ENCODE results near the gene CRADD.
"Not testable (repeated sequence)": the region's sequence is repeated elsewhere in the genome, so short reads cannot be mapped to it uniquely, and the experiment has no call there.

Gene CRADD

DNA sequence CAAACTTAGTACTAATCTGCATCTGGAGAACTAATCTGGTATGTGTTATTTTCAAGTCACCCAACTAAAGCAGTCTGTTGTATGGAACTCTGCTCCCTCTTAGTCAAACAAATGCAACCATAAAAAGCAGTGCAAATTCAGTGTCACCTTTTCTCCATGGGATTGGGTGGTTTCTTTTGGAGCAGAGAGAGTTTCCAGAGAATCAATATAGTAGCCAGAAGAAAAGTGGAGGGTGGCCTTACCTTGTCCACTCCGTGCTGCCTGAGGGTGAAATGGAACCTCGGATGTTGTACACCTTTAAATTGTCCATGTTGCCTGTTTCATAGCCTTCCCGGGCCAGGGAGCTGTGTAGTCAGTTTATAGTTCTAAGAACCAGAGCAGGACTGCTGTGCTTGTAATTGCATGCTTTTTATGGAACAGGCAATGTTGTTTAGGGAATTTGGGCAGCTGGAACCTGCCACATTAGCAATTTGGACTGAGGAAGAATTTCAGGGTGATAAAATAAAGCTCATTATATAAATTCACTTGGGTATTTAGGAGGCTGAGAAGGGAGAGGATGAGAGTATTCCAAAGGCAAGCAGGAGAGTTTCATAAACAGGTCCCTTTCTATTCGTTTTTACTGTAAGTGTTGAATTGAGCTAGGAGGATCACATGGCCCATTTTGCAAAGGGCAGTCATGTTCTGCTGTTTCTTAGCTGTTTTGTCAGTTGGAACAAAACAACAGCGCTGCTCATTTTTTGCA, 60.5 kb downstream of the CRADD start:
- DNase-seq: no peak

DNA sequence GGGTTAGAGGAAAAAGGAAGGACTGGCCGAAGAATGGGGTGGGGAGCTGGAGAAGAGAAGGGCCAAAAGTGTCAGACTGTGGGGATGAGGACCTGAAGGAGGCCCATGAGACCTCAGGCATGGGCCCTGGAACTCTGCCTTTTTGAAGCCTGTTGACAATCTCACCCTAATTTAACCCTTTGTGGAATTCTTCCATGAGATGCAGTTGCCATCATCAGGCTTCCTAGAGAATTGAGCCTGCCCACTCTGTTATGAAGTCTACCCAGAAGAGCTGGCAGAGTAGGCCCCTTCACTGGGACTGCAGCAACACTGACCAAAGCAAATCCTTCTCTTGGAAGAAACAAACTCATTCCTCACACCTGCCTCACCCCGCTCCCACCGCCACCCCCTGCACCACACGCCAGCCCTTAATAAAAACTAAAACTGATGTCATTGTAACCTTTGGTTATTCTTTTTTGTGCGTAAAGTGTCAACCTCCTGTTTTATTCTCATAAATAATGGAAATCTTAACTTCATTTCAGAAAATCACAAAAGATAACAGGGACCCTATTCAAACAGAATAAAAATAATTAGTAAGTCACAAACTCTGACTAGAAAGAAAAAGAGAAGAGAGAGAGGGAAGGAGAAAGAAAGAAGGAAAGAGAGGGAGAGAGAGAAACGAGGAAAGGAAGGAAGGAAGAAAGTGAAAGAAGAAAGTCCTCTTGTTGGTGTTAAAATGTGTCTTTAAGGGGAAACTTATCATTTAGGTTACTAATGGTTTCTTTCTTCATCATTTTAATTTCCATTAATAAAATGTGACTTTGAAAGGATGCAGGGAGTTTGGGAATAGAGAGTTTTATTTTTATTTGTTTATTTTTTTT, 61.3 kb downstream of the CRADD start:
- DNase-seq: no peak

DNA sequence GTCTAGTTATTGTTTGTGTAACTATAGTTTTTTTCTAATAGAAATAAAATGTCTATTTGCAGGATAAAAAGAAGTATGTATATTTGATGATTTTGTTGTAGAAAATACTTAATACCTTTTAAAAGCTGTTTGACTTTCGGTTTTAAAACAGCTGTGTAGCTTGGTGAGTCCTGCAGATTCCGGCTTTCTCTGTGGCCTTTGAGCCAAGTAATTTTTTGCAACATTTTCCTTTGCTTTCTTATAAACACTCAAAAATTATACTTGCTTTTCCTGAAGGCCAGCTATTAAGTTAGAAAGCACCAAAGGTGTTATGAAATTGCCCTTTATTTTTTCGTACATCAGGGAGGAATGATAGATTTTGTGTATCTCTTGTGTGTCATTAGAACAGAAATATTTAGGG, 63.6 kb downstream of the CRADD start:
- DNase-seq: no peak

DNA sequence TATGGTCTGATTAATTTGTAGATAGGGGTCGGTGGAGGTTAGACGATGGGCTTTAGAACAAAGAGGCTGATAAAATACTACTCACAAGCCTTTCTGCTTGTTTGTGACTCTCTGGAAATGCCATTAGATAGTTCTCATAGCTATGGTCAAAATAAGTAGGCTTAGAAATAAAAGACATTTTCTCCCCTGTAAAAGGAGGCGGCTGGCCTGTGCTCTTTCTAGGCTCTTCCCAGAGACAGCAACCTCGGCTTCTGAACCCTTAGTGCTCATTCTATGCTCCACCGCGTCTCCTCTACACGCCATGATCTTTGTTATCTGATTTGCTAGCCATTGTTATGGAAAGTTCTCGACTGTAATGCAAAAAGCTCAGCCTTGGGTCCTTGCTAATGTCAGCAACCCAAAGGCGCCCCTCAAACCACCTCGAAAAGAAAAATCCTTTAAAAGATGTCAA, 64.5 kb downstream of the CRADD start:
- DNase-seq: peak in 1 of 56 donors; percentile 48

DNA sequence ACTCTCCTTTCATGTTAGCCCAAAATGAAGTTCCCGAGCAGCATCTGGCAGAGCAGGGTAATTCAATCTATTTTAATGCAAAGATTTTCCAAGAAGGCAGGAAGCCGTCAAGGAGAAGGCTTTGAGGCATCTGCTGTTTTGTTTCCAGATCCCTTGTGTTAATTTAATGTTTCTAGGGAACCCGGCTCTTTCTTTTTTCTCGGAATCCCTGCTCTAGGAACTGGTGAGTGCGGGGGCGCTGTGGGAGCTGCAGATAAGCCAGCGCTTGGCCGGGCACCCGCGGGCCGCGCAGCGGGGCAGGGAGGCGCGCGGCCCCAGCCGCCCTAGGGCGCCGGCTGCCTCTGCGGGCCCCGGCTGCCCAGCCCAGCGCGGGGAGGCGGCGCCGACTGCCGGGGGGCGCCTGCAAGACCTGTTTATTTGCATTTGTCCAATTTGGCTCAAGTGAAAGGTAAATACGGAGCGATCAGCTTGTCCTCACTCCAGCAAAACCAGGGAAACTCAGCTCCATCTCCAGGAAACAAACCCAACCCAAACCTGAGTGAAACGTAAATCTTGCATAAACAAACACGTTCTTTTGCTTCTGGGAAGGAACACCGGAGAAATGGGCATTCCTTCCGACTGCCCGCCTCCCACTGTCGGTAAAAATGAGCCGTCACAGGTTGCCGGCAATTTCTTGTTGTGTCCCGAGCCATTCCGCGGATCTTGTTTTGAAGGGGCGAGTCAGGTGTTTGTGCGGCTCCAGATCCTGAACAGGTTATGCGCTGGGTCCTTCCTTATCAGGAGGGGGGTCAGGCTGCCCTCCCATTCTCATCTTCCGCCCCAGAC, 65.1 kb downstream of the CRADD start:
- peak in 50 of 56 donors; percentile 15 to 81 (median 50) for DNase-seq

DNA sequence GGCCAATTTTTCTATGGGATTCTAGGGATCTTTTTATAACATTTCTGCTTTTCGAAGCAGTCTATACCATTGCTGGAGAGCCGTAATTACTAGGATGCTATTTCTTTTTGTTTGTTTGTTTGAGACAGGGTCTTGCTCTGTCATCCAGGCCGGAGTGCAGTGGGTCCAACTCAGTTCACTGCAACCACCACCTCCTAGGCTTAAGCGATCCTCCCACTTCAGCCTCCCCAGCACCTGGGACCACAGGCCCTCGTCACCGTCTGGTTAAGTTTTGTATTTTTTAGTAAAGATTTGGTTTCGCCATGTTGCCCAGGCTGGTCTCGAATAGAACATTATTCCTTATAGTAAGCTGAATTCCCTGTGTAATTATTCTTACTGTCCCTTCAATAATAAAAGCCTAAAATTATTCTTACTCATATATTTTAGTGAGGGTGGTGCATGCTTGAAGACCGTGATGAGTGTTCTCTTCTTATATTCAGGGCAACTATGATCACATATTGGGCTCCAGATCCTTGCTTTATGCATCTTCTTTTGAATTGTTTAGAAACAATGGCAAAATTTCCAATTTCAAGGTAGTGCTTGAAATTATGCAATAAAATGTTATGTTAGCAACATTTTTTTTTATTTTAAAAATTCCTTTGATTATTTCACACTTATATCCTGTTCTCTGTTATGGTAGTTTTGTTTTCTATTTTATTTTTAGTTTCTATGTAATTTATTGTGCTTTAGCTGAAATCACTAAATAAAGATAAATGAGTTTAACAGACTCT, 66.2 kb downstream of the CRADD start:
- DNase-seq: no peak

DNA sequence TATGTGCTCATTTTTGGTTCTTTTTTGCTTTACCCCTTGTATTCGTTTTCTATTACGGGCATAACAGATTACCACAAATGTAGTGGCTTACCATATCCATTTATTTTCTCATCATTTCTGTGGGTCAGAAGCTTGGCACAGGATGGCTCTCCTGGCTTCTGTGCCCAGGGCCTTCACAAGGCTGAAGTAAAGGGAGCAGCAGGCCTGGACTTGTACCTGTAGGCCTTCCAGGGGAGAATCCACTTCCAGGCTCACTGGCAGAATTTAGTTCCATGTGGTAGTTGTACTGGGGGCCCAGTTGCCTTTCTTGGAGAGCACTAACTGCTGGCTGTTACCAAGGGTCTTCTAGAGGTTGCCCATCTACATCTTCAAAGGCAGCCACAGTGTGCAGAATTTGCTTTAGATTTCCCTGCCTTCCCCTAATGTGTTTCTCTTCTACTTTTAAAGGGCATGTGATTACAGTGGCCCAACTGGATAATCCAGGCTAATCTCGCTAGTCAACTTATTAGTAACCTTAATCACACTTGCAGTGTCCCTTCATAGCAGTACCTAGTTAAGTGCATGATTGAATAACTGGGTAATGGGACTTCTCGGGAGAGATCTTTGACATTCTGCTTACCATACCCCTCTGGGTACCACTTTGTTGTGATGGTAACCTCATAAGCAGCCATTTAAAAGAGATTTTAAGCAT, 67.0 kb downstream of the CRADD start:
- no peak for DNase-seq

DNA sequence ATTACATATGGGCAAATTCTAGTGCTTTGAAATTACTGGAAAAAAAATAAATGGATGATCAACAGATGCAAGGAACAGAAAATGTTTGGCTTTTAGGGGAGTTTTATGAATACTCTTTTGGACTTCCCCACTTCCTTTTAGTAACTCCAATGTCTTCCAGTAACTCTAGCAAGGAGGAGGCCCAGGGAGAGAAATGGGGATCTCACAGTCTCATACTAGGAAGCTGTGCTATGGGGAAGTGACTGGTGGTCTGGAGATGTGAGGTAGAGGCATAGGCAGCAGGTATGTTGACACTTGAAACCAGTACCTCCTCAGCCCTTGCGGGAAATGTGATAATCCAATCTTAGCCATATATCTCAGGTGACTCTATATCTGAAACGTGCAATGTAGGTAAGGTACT, 68.1 kb downstream of the CRADD start:
- no peak for DNase-seq

DNA sequence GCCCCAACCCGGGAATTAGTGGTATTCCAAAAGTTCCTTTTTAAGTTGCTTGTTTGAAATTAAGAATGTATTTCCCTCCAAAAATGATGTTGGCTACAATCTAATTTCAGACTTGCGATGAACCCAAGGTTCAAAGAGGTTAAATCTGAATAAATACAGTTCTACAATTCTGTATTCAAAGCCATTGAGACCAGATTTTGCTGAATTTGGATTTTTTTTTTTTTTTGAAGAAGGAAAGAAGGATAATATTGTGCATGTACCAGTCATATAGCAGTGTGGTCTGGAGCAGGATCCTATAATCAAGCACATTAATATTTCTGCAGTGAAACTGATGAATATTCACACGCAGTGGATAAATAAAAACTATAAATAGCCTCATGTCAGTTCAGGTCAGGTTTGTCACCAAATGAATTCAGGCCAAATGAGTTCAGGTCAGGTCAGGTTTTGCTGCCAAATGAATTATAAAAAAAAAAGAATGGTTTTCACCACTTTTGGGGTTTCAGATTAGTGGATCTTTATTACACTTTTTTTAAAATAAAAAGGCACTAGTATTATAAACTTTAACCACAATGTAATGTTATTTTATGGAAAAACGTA, 69.5 kb downstream of the CRADD start:
- DNase-seq: no peak

DNA sequence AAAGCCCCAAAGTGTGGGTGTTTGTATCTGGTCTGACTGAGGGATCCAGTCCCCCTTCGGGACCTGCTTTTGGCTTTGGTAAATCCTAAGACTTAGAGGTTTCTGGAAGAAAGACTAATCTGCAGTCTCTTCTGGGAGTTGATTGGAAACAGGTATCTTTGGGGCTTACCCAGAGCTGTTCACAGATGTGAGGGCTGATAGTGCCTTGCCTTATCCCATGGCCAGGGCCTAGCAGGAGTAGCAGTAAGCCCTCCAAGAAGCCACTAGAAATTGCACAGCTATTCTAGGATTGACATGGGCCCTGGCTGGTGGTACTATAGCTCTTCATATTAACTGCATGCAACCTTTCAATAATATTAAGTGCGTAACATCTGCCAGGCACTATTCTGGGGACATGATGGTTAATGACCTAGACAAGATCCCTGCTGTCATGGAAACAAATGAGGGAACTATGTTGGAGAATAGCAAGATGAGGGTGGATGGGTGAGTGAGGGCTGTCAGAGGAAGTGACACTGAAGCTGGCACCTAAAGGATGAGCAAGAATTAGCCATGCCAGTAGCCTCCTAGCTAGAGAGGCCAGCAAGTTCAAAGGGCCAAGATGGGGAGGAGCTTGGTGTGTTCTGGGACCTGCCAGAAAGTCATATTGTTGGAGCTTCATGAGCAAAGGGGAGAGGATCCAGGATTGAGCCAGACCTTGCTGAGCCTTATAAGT, 71.7 kb downstream of the CRADD start:
- no peak for DNase-seq

DNA sequence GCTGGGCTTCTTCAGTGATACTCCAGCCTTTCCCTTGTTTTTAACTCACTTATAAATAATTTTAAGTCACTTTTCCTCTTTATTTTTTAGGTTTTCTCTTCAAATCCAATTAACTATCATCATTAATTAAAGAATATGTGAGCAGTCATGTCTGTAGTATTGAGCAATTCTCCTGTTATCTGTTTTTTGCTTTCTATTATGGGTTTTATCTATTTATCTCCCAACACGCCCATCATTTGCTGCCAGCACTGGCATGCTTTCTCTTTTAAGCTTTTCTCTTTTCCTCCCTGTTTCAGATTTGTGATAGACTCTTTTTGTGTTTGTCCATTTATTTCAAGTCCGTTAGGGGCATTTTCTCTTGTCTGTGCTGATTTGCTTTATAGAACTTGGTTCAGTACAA, 72.3 kb downstream of the CRADD start:
- no peak for DNase-seq

DNA sequence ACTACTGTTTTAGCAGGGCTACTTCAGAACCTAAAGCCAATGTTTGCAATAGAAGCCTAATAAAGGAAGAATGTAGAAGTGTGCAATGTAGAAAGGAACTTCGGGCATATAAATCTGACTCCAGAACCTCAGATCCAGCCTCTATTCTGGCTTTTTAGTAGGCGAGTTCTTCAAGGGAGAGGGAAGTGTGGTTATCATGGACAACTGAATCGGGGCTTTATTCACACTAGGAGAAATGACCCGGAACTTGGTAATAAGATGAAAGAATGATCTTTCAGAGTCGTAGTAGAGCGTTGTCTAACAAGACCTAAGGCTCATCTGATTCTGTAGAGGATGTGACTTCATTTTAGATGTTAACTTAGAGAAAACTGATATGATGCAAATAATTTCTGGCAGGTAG, 72.9 kb downstream of the CRADD start:
- no peak for DNase-seq

DNA sequence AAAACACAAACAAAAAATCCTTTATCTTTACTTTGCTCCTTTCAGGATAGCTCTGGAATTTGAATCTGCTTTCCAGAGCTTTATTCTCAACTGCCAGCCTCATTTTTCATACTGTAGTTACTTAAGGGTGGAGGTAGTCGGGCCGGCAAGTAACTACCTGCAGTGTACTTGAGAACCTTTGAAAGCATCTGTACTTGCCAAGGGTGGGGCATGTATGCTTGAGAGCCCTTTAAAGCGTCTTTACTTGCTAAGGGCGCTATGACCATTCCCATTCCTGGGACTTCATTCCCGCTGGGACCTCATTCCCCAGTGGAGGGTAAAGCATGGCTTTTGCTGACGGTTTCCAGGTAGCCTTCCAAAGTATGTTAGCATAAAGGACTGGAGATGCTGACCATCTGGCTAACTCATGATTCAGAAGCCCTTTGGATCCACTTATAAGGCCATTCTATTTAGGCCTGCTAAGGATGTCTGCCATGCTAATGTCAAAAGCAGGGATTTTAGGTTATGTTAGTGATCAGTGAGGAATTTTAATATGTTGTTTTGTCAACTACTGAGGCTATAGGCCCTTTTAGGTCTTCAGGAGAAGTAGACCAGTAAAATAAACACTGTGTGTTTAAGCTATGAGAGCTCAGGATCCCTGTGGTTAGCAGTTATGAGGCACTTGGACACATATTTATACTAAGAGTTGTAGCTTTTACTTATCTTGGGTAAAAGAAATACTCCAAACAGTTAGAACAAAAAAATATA, 74.9 kb downstream of the CRADD start:
- DNase-seq: no peak

DNA sequence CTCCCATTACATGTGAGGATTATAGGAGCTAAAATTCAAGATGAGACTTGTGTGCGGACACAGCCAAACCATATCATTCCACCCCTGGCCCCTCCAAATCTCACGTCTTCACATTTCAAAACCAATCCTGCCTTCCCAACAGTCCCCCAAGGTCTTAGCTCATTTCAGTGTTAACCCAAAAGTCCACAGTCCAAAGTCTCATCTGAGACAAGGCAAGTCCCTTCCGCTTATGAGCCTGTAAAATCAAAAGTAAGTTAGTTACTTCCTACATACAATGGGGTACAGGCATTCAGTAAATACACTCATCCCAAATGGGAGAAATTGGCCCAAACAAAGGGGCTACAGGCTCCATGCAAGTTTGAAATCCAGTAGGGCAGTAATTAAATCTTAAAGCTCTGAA, 76.1 kb downstream of the CRADD start:
- no peak for DNase-seq

DNA sequence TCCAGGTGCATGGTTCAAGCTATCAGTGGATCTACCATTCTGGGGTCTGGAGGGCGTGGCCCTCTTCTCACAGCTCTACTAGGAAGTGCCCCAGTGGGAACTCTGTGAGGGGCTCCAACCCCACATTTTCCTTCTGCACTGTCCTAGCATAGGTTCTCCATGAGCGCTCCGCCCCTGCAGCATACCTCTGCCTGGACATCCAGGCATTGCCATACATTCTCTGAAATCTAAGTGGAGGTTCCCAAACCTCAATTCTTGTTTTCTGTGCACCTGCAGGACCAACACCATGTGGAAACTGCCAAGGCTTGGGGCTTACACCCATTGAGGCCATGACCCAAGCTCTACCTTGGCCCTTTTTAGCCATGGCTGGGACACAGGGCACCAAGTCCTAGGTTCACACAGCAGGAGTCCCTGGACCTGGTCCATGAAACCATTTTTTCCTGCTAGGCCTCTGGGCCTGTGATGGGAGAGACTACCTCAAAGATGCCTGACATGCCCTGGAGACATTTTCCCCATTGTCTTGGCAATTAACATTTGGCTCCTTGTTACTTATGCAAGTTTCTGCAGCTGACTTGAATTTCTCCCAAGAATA, 76.8 kb downstream of the CRADD start:
- no peak for DNase-seq

DNA sequence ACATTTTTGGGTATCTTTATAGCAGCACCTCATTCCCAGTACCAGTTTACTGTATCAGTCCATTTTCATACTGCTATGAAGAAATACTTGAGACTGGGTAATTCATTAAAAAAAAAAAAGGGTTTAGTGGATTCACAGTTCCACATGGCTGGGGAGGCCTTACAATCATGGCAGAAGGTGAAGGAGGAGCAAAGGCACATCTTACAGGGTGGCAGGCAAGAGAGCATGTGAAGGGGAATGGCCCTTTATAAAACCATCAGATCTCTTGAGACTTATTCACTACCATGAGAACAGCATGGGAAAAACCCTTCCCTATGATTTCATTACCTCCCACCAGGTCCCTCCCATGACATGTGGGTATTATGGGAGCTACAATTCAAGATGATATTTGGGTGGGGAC, 77.7 kb downstream of the CRADD start:
- DNase-seq: not testable (repeated sequence)

DNA sequence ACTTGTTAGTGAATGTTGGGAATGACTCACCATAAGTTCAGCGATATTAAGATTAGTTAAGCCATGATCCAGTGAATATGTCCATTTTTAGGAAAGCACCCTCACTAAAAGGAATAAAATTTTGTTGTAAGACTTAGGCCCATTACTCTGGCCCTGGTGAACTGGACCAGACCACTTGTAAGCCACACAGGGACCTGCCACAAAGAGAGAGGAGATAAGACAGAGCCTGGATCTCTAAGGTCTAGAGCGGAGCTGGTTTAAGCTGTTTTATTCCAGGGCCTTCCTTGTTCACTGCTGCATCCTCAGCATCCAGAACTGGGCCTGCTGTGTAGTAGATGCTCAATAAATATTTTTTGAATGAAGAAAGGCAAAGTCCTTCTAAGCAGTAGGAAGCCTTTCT, 79.1 kb downstream of the CRADD start:
- DNase-seq: no peak
